GM12892 (cell line): ENCODE results near the gene CPA5.

Experiments
- POLR2A ChIP-seq: IDR thresholded peaks from 2 replicates; pipeline ENCODE4 v1.6.1; 2011; ENCODE audit warnings: low read depth, low read length, control low read depth
- POLR2AphosphoS5 ChIP-seq: IDR thresholded peaks from 2 replicates; pipeline ENCODE4 v1.6.1; 2011; ENCODE audit warnings: low read depth, low read length, control low read depth
- TAF1 ChIP-seq: IDR thresholded peaks from 2 replicates; pipeline ENCODE4 v1.6.1; 2011; ENCODE audit warnings: low read depth, mild to moderate bottlenecking, control low read depth, low read length, borderline replicate concordance

- TF ChIP-seq POLR2A: no peak
- no peak for TF ChIP-seq TAF1
- no peak for TF ChIP-seq POLR2AphosphoS5
These were observed 12.2 kb upstream of the CPA5 start for GRCh38 chr7:130332259-130333053.
